Measurements from ENCODE around the gene CACNA1A.
"Not testable (repeated sequence)": the region's sequence is repeated elsewhere in the genome, so short reads cannot be mapped to it uniquely, and the experiment has no call there.

Gene CACNA1A

GRCh38 chr19:13282486-13283065, 223.7 kb downstream of the CACNA1A start:
- DNase-seq = no peak

- peak in 2 of 51 donors; percentile 21 to 70 for DNase-seq
Observed at GRCh38 chr19:13281567-13282291, 224.6 kb downstream of the CACNA1A start.

GRCh38 chr19:13277104-13277809, 229.0 kb downstream of the CACNA1A start:
- peak in 23 of 51 donors; percentile 2 to 60 (median 23) for DNase-seq

- DNase-seq = no peak
Observed at GRCh38 chr19:13275016-13275722, 231.1 kb downstream of the CACNA1A start.

- DNase-seq = no peak
Observed at GRCh38 chr19:13270514-13271105, 235.7 kb downstream of the CACNA1A start.

- DNase-seq = no peak
Observed at GRCh38 chr19:13269348-13269747, 236.9 kb downstream of the CACNA1A start.

- DNase-seq = no peak
Observed at GRCh38 chr19:13267889-13268288, 238.4 kb downstream of the CACNA1A start.

- no peak for DNase-seq
Observed at GRCh38 chr19:13267131-13267530, 239.1 kb downstream of the CACNA1A start.

GRCh38 chr19:13262450-13262849, 243.8 kb downstream of the CACNA1A start:
- DNase-seq = peak in 1 of 51 donors; percentile 13

GRCh38 chr19:13260883-13261653, 245.2 kb downstream of the CACNA1A start:
- DNase-seq = peak in 1 of 51 donors; percentile 35

GRCh38 chr19:13256918-13257317, 249.4 kb downstream of the CACNA1A start:
- DNase-seq = no peak

- not testable (repeated sequence) for DNase-seq
Observed at GRCh38 chr19:13256398-13256797, 249.9 kb downstream of the CACNA1A start.

GRCh38 chr19:13255719-13256059, 250.6 kb downstream of the CACNA1A start:
- DNase-seq = no peak

- no peak for DNase-seq
Observed at GRCh38 chr19:13255041-13255718, 251.1 kb downstream of the CACNA1A start.

GRCh38 chr19:13252569-13253335, 253.5 kb downstream of the CACNA1A start:
- no peak for DNase-seq

GRCh38 chr19:13244920-13245319, 261.4 kb downstream of the CACNA1A start:
- no peak for DNase-seq

GRCh38 chr19:13241231-13242104, 264.8 kb downstream of the CACNA1A start:
- DNase-seq = peak in 2 of 51 donors; percentile 14 to 23

- no peak for DNase-seq
Observed at GRCh38 chr19:13240312-13241022, 265.8 kb downstream of the CACNA1A start.

All from hypothalamus (tissue), 51 donors.